ENCODE results near the gene CEP112. TPM values are rescaled to one million over a fixed set of nuclear protein-coding genes. Genes with fewer than 3 reads are reported as not detected.

The CEP112 gene
- total RNA-seq, 8 experiments from 2014 or later, result 4.1 to 15.7 (median 7.9) TPM

DNA sequence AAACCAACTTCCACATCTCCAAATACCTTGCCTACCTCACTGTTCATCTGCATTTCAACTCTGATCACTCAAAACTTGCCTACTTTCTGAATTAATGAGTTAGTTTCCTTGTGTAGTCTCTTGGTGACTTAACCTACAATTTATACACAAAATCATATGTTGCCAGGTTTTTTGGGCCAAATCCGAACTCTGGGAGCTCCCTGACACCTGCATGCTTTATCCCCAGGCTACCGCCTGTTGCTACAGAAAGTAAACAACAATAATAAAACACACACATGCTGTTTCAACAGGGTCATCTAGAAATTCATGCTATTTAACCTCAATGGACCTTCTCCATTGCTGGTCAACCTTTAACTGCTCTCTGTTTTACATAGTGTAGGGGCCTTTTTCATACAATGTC lies 526.0 kb downstream of the CEP112 start:
- Histone ChIP-seq H3K4me3 (no peak overlapping the region), H3K4me1 (replicated peaks in 1 of 2) (no peaks in the 10 kb centered on the region), H3K27ac (no peak overlapping the region)
- 20 to 100% (median 83%) methylated on average over 1 to 2 of the region's 2 CpGs; no CpG with 5 or more reads in 2 of the 10 experiments for WGBS, 10 experiments
- no peak for ATAC-seq (replicated peaks in 6 of 8)
- in situ Hi-C loops (cut with MboI; ENCODE audit: low pct_unique_long_range_greater_than_20kb in 2 of 9, low sequenced_read_pairs in 9 of 9, unreplicated experiment in 9 of 9), result no loop called here

DNA sequence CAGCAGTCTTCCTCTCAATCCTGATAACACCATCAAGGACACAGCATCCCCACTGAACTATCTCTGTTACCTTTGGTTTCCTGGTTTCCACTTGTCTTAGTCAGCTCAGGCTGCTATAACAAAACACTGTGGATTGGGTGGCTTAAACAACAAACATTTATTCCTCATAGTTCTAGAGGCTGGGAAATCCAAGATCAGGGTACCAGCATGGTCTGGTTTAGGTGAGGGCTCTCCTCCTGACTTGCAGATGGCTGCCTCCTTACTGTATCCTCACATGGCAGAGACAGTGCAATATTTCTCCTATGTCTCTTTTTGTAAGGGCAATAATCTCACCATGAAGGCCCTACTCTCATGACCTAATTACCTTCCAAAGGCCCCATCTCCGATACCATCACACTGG lies 527.2 kb downstream of the CEP112 start:
- no peak overlapping the region for H3K4me3 ChIP-seq
- in situ Hi-C loops (cut with MboI; ENCODE audit: low pct_unique_long_range_greater_than_20kb in 2 of 9, low sequenced_read_pairs in 9 of 9, unreplicated experiment in 9 of 9), result no loop called here
- no peak for ATAC-seq (replicated peaks in 6 of 8)
- no peaks in the 10 kb centered on the region for H3K4me1 ChIP-seq (replicated peaks in 1 of 2)
- no peak overlapping the region for H3K27ac ChIP-seq
- 100% methylated on average over 1 of the region's 1 CpG; no CpG with 5 or more reads in 5 of the 10 experiments for WGBS, 10 experiments

DNA sequence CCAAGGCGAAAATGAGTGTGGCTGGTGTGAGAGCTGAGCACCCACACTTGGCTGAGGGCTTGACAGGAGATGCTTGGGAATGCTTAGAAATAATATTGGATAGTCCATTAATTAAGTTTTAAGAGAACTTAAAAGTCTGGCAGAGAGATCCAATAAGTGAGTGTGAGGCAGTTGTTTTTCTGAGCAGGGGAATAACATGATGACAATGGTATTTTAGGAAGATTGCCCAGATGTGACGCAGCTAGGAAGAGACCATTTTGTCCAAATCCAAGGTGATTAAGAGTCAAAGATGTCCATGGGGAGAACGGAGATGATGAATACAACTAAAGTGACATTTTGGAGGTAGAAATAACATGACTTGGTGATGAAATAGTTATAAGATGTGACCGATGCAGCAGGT lies 527.7 kb downstream of the CEP112 start:
- Histone ChIP-seq H3K4me1 (replicated peaks in 1 of 2) (no peaks in the 10 kb centered on the region), H3K4me3 (no peak overlapping the region), H3K27ac (no peak overlapping the region)
- in situ Hi-C loops (cut with MboI; ENCODE audit: low pct_unique_long_range_greater_than_20kb in 2 of 9, low sequenced_read_pairs in 9 of 9, unreplicated experiment in 9 of 9), result no loop called here
- no peak for ATAC-seq (replicated peaks in 6 of 8)
- WGBS, 10 experiments, result 79 to 100% (median 98%) methylated on average over 1 to 4 of the region's 4 CpGs; no CpG with 5 or more reads in 2 of the 10 experiments

DNA sequence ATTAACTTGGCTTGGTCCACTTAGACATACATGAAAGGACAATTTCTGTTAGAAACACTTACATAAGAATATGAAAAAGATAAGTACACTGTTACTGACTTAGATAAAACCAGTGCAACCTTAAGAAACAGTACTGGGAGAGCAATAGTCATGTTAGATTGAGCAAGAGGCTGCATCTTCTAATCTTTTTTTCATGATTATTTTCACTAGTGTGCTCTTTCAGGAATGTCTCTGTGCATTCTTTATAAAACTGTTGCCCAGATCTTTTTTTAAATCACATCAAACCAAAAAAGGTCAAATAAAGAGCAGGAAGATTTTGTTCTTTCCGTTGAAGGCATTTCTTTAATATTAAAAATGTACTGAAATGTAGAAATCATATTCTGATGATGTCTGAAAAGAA lies 529.7 kb downstream of the CEP112 start:
- WGBS, 10 experiments, result 14 to 100% (median 76%) methylated on average over 1 of the region's 1 CpG; no CpG with 5 or more reads in 2 of the 10 experiments
- no peak overlapping the region for H3K4me3 ChIP-seq
- no peaks in the 10 kb centered on the region for H3K4me1 ChIP-seq (replicated peaks in 1 of 2)
- ATAC-seq (replicated peaks in 6 of 8), result no peak
- in situ Hi-C loops (cut with MboI; ENCODE audit: low pct_unique_long_range_greater_than_20kb in 2 of 9, low sequenced_read_pairs in 9 of 9, unreplicated experiment in 9 of 9), result no loop called here
- no peak overlapping the region for H3K27ac ChIP-seq

DNA sequence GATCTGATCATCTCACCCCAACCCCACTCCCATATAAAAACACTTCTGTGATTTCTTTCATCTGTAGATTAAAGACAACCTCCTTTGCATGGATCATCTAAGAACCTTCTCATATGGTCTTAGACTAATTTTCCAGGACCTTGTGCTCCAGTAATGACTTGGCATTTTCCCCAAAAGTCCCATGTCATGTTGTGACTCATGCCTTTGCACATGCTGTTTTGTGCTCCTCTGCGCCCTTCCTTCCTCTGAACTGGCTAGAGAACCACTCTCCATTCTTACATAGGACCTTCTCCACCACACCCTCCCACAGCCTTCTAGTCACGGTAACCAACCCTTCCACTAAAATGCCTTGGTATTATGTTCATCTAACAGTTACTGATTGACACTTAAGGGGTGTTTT lies 531.0 kb downstream of the CEP112 start:
- no peak overlapping the region for H3K27ac ChIP-seq
- no peaks in the 10 kb centered on the region for H3K4me1 ChIP-seq (replicated peaks in 1 of 2)
- ATAC-seq (replicated peaks in 6 of 8), result peak in 2 of 8 experiments; percentile 93 to 95
- in situ Hi-C loops (cut with MboI; ENCODE audit: low pct_unique_long_range_greater_than_20kb in 2 of 9, low sequenced_read_pairs in 9 of 9, unreplicated experiment in 9 of 9), result no loop called here
- WGBS, 10 experiments, result 0 to 100% (median 38%) methylated on average over 1 to 2 of the region's 2 CpGs; no CpG with 5 or more reads in 3 of the 10 experiments
- H3K4me3 ChIP-seq, result no peak overlapping the region

DNA sequence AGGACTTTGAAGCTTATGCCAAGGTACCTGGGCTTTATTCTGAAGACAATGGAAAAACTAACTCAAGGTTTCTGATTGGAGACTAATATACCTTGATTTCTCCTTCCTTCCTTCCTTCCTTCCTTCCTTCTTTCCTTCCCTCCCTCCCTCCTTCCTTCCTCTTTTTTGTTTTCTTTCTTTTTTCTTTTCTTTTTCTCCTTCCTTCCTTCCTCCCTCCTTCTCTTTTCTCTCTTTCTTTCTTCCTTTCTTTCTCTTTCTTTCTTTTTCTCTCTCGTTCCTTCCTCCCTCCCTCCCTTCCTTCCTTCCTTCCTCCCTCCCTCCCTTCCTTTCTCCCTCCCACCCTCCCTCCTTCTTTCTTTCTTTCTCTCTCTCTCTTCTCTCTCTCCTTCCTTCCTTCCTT lies 531.9 kb downstream of the CEP112 start:
- 91 to 100% methylated on average over 1 of the region's 1 CpG; no CpG with 5 or more reads in 8 of the 10 experiments for WGBS, 10 experiments
- no peak for ATAC-seq (replicated peaks in 6 of 8)
- Histone ChIP-seq H3K4me3 (no peak overlapping the region), H3K27ac (no peak overlapping the region), H3K4me1 (replicated peaks in 1 of 2) (no peaks in the 10 kb centered on the region)
- in situ Hi-C loops (cut with MboI; ENCODE audit: low pct_unique_long_range_greater_than_20kb in 2 of 9, low sequenced_read_pairs in 9 of 9, unreplicated experiment in 9 of 9), result no loop called here

DNA sequence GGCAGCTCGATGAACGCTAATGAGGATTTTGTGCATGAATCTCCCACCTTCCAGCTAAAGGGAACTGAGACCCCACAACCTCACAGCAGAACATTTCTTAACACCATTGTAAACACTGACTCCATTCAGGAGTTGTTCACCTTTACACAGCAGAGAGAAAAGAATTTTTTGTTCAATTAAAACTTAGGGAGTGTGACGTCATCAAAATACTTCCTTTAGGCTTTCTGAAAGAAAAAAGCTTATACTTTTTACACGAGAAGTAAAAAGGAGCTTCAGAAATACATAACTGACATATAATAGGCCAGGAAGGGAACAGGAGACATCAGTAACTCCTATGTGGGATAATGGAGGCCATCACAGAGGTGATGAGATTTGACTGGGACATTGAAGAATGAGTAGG lies 532.4 kb downstream of the CEP112 start:
- ATAC-seq (replicated peaks in 6 of 8), result no peak
- Histone ChIP-seq H3K4me1 (replicated peaks in 1 of 2) (no peaks in the 10 kb centered on the region), H3K4me3 (no peak overlapping the region), H3K27ac (no peak overlapping the region)
- 87 to 100% (median 93%) methylated on average over 1 to 4 of the region's 4 CpGs for WGBS, 10 experiments
- in situ Hi-C loops (cut with MboI; ENCODE audit: low pct_unique_long_range_greater_than_20kb in 2 of 9, low sequenced_read_pairs in 9 of 9, unreplicated experiment in 9 of 9), result no loop called here

DNA sequence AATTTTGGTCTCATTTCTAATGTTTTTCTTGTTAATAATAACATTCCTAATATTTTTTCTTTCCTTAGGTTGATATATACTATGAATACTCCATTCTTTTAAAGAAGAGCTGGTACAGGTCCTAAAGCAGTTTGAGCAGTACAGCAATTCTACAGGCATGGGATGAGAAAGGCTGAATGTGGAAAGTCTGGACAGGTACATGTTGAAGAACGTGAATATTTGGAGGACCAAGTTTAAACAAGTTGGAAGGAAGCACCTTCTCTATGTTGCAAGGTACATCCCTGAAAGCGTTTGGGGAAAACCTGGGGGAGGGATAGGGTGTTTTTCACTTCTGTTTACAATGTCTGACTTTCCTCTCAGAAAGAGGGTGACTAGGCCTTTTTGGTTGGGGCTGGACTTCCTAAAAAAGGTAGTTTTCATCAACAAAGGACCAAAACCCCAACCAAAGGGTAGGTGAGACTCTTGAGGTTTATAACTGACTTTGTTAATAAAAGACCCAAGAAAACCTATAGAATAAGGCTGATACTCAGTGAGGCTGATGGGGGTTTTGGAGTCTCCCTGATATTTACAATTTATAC lies 534.6 kb downstream of the CEP112 start:
- ATAC-seq (replicated peaks in 6 of 8), result no peak
- WGBS, 10 experiments, result 67 to 100% (median 100%) methylated on average over 1 to 2 of the region's 2 CpGs; no CpG with 5 or more reads in 1 of the 10 experiments
- Histone ChIP-seq H3K4me3 (no peak overlapping the region), H3K4me1 (replicated peaks in 1 of 2) (no peaks in the 10 kb centered on the region), H3K27ac (no peak overlapping the region)
- in situ Hi-C loops (cut with MboI; ENCODE audit: low pct_unique_long_range_greater_than_20kb in 2 of 9, low sequenced_read_pairs in 9 of 9, unreplicated experiment in 9 of 9), result no loop called here

DNA sequence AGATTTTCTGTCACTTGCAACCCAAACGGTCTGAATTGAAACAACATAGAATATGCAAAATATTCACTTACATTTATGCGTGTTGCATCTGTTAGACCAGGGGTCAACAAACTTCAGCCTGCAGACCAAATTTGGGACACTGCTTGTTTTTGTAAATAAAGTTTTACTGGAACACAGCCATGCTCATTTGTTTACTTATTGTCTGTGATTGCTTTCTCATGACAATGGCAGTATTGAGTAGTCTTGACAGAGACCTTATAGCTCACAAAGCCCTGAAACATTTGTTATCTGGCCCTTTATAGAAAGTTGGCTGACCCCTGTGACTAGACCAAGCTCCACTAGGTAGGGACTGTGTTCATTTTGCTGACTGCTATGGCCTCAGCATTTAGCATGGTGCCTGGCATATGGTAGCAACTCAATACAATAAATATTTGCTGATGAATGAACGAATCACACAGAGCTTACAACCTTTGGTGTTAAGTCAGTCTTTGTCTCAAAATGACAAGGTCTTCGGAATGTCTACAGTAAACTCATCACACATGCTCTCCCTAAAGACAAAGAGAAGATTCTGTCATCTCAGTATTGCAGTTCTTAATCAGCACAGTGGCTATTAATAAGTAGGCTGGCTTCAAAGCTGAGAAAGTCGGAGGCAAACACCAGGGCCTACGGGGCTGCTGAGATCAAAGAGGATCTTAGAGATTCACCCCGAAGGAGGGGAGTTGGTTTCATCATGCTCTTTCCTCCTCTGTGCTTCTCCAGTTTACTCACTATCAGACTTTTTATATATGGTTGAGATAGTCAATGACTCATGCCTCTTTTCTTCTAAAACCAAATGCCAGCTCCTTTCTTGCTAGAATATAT lies 535.3 kb downstream of the CEP112 start:
- Histone ChIP-seq H3K4me1 (replicated peaks in 1 of 2) (no peaks in the 10 kb centered on the region), H3K4me3 (no peak overlapping the region), H3K27ac (no peak overlapping the region)
- WGBS, 10 experiments, result 24 to 80% (median 52%) methylated on average over 1 to 7 of the region's 7 CpGs
- peak in 1 of 8 experiments; percentile 54 for ATAC-seq (replicated peaks in 6 of 8)
- in situ Hi-C loops (cut with MboI; ENCODE audit: low pct_unique_long_range_greater_than_20kb in 2 of 9, low sequenced_read_pairs in 9 of 9, unreplicated experiment in 9 of 9), result no loop called here

DNA sequence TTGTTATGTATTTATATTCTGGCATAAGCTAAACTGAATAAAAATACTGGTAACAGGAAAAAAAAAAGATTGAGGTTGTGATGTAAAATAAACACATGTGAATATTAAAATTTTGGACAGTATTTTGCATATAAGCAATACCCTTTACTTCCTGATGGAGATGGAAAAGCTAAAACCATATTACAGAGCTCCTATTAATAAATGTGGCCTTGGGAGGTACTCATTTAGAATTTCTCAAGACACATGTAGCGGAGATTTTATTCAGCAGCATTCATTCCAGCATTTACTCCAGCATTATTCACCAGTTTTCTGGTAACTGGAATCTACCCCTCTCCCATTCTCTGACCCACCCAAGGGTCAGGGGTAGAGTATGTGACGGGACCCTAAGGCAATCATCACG lies 536.2 kb downstream of the CEP112 start:
- no peak overlapping the region for H3K4me3 ChIP-seq
- in situ Hi-C loops (cut with MboI; ENCODE audit: low pct_unique_long_range_greater_than_20kb in 2 of 9, low sequenced_read_pairs in 9 of 9, unreplicated experiment in 9 of 9), result no loop called here
- peak in 2 of 8 experiments; percentile 64 to 68 for ATAC-seq (replicated peaks in 6 of 8)
- no peaks in the 10 kb centered on the region for H3K4me1 ChIP-seq (replicated peaks in 1 of 2)
- WGBS, 10 experiments, result 40 to 100% (median 93%) methylated on average over 1 to 3 of the region's 3 CpGs; no CpG with 5 or more reads in 2 of the 10 experiments
- H3K27ac ChIP-seq, result no peak overlapping the region

DNA sequence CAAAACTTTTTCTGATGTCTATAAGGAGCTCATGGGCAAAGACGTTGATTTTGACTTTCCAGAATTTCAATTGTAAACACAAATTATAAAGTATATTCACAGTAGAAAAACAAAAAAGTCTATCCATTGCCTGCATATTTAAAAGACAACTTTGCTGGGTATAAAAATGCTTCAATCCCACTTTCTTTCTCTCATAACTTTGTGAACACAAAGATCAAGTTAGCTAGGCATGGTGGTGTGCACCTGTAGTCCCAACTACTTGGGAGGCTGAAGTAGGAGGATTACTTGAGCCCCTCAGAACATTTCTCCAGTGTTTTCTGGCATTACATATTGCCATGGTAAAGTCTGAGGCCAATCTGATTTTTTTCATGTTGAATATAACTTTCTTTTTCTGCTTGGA lies 547.4 kb downstream of the CEP112 start:
- Histone ChIP-seq H3K4me3 (no peak overlapping the region), H3K27ac (no peak overlapping the region), H3K4me1 (replicated peaks in 1 of 2) (no peaks in the 10 kb centered on the region)
- ATAC-seq (replicated peaks in 6 of 8), result no peak
- WGBS, 10 experiments, result 86 to 100% (median 100%) methylated on average over 1 of the region's 1 CpG; no CpG with 5 or more reads in 5 of the 10 experiments
- in situ Hi-C loops (cut with MboI; ENCODE audit: low pct_unique_long_range_greater_than_20kb in 2 of 9, low sequenced_read_pairs in 9 of 9, unreplicated experiment in 9 of 9), result no loop called here

DNA sequence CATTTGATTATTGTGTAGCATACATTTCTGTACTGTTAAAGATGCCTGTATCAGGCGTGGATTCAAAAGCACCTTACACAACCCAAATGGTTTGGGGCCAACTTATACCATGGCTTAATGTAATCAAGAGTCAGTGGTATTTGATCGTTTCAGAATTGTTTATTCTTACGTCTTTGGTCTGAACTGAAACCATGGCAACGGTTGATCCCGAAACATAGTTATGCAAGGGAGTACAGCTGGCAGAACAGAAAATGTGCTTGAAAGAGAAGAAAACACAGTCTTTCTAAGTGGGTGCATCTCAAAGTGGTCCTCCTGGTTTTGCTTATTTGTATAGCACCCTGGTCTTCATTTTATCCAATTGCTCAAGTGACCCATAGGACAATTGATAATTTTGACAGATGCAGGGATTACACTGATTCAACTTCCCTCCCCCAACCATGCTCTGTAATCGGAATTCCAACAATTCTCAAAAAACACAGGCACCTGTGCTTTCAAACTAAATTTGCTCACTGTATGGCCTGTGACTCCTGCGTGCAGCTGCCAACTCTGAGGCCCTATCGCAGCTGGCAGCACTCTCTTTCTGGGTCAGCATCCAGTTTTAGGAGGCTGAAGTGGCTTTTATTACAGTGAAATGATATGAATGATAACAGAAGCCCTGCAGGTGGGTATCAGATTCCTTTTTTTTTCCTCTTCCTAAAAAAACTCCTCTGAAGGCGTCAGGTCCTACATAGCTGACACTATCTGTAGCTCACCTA lies 553.5 kb downstream of the CEP112 start:
- Histone ChIP-seq H3K27ac (no peak overlapping the region), H3K4me1 (replicated peaks in 1 of 2) (no peaks in the 10 kb centered on the region), H3K4me3 (no peak overlapping the region)
- peak in 1 of 8 experiments; percentile 45 for ATAC-seq (replicated peaks in 6 of 8)
- 35 to 93% (median 77%) methylated on average over 3 to 9 of the region's 9 CpGs for WGBS, 10 experiments
- in situ Hi-C loops (cut with MboI; ENCODE audit: low pct_unique_long_range_greater_than_20kb in 2 of 9, low sequenced_read_pairs in 9 of 9, unreplicated experiment in 9 of 9), result no loop called here

DNA sequence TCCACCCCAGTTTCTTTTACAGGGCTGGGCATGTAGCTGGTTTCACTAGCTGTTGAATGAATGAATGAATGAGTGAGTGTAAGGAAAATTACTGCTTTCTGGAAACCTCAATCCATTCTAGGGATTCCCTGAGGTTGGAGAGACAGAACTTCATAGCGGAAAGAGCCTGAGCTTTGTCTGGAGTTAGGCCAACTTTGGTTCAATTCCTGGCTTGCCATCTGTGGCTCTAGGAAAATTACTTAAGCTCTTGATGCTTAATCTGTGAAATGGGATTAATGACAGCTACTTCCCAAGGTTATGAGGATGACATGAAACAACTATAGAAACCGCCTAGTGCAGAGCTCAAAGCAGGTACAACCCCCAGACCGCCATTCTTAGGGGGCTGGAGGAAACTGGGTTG lies 554.1 kb downstream of the CEP112 start:
- Histone ChIP-seq H3K4me3 (no peak overlapping the region), H3K4me1 (replicated peaks in 1 of 2) (no peaks in the 10 kb centered on the region), H3K27ac (no peak overlapping the region)
- WGBS, 10 experiments, result 67 to 100% (median 91%) methylated on average over 1 to 3 of the region's 3 CpGs; no CpG with 5 or more reads in 1 of the 10 experiments
- in situ Hi-C loops (cut with MboI; ENCODE audit: low pct_unique_long_range_greater_than_20kb in 2 of 9, low sequenced_read_pairs in 9 of 9, unreplicated experiment in 9 of 9), result no loop called here
- ATAC-seq (replicated peaks in 6 of 8), result no peak

Measured in motor neuron (in vitro differentiated cells).